RPMI8226 (cell line): Measurements from ENCODE around the gene REPS1.

Experiments used
- DNase-seq: peaks from one replicate; pipeline ENCODE4 v3.0.0-alpha.2; 2015

The REPS1 gene

GRCh38 chr6:138914701-138915100 lies 73.4 kb downstream of the REPS1 start:
- DNase-seq: no peak

- no peak for DNase-seq
Measured at GRCh38 chr6:138912308-138912707, 75.7 kb downstream of the REPS1 start.

- no peak for DNase-seq
Measured at GRCh38 chr6:138909975-138910374, 78.1 kb downstream of the REPS1 start.

DNA sequence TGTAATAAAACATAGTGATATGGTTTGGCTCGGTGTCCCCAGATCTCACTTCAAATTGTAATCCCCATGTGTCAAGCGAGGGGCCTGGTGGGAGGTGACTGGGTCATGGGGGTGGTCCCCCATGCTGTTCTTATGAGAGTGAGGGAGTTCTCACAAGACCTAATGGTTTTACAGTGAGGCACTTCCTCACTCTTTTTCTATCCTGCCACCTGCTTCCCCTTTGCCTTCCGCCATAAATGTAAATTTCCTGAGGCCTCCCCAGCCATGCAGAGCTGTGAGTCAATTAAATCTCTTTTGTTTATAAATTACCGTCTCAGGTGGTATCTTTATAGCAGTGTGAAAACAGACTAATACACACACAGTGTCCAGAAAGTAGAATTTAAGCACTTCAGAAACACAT lies 78.5 kb downstream of the REPS1 start:
- DNase-seq: no peak

GRCh38 chr6:138907167-138907566 lies 80.9 kb downstream of the REPS1 start:
- DNase-seq: no peak

GRCh38 chr6:138897031-138897430 lies 91.0 kb downstream of the REPS1 start:
- no peak for DNase-seq

DNA sequence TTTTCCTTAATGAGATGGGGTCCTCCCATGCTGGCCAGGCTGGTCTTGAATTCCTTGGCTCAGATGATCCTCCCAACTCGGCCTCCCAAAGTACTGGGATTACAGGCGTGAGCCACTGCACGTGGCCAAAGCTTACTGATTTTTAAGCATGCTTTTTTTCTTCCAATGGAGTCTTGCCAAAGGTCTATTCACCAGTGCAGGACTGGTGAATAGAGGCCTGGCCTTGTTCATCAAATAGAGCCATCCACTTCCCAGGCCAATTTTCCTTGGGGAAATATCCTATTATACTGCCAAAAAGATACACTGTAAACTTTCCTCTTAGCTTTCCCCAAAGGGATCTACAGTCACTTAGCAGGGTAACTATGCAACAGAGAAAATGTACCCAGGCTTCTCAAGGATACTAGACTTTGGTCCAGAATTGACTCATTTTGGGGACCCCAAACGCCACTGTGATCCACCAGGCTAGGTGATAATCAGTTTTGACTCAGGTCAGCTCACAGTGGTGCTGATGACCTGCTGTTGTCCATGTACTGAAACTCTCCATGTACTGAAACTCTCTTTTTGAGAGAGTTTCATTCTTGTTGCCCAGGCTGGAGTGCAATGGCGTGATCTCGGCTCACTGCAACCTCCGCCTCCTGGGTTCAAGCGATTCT lies 91.8 kb downstream of the REPS1 start:
- DNase-seq: no peak

- no peak for DNase-seq
Measured at GRCh38 chr6:138891255-138891986, 96.6 kb downstream of the REPS1 start.

DNA sequence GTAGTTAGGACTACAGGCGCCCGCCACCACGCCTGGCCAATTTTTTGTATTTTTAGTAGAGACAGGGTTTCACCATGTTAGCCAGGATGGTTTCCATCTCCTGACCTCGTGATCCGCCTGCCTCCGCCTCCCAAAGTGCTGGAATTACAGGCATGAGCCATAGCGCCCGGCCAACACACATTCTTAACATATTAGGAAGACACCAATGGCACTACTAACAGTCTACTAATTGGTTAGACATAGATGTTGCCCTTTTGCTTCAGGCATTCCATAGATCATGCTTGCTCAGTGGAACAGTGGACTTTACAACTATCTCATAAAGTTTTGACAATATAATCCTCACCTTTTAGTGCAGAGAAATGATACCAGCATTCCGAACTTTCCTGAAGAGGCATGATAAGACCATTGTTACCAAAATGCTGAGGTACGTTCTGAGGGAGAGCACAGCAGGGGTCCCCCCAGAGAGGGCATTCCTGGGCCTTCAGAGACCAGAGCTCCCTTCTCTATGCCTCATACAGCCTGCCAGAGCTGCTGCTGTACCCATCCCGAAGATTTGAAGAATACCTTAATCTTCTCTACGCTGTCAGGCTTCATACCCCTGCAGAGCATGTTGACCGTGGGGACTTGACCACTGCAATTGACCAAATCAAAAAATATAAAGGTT lies 102.8 kb downstream of the REPS1 start:
- DNase-seq: no peak

GRCh38 chr6:138882369-138883017 lies 105.6 kb downstream of the REPS1 start:
- no peak for DNase-seq

GRCh38 chr6:138873191-138873590 lies 114.9 kb downstream of the REPS1 start:
- DNase-seq: no peak

- no peak for DNase-seq
Measured at GRCh38 chr6:138869398-138869797, 118.7 kb downstream of the REPS1 start.

- no peak for DNase-seq
Measured at GRCh38 chr6:138868181-138868580, 119.9 kb downstream of the REPS1 start.

GRCh38 chr6:138865480-138866109 lies 122.5 kb downstream of the REPS1 start:
- no peak for DNase-seq

DNA sequence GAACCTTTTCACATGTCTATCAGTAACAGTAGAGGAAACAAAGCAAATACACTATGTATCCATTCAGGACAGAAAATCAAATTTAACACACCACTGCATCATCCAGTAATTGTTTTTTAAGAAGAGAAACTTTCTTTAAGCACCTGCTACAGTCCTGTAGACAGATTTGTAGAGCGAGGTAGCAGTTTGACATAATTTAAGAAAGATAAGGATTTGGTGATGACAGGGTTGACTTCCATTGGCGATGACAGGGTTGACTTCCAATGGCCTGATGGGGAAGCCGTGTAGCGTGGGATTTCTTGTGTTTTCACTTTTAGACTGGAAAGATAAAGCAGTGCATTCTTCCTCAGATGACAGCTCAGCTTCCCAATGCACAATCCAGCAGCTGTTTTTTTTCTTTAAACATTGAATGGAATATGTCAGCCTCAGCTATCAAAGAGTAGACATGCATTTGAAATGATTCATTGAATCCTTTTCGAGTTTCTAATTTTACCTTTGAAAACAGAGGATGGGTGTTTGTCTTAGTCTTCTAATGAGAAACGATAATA lies 123.6 kb downstream of the REPS1 start:
- DNase-seq: no peak

- DNase-seq: no peak
Measured at GRCh38 chr6:138863321-138863720, 124.7 kb downstream of the REPS1 start.

DNA sequence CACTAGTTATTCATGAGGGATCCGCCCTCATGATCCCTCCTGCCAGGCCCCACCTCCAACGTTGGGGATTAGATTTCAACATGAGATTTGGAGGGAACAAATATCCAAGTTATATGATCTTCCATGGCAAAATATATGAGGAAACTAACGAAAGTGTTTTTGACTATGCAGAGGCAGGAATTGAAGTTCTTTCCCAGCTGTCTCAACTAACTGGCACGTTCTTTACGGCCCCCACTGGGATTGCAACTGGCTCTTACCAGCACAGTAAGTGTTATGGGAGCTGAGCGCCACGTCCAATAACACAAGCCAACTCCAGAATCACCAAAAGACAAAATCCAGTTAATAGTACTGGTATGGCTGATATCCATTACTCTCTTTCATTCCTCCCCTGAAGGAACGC lies 125.6 kb downstream of the REPS1 start:
- no peak for DNase-seq

GRCh38 chr6:138857775-138858174 lies 130.3 kb downstream of the REPS1 start:
- DNase-seq: no peak

GRCh38 chr6:138856654-138857053 lies 131.4 kb downstream of the REPS1 start:
- no peak for DNase-seq
